ENCODE data around the gene CPNE6.

The CPNE6 gene

GRCh38 chr14:24036169-24036962 lies 35.0 kb upstream of the CPNE6 start (continued):
- TF ChIP-seq ZNF555 (tag by site-specific recombination; conservative IDR thresholded peaks at IDR 0.05) (no peak), ZIC2 (tag by site-specific recombination; IDR thresholded peaks at IDR 0.05) (no peak; the same call in 1 of the 2 replicates), ZFP69B (tag by site-specific recombination; IDR thresholded peaks at IDR 0.05) (peak; percentile 80), ZNF239 (tag by site-specific recombination; IDR thresholded peaks at IDR 0.05) (no peak), ZNF426 (tag by site-specific recombination; IDR thresholded peaks at IDR 0.05) (no peak), KLF10 (tag by site-specific recombination; IDR thresholded peaks at IDR 0.05) (no peak; the same call in 1 of the 2 replicates), REPIN1 (tag by site-specific recombination; IDR thresholded peaks at IDR 0.05; ENCODE audit: low read depth) (no peak), ZNF311 (tag by site-specific recombination; IDR thresholded peaks at IDR 0.05; ENCODE audit: borderline replicate concordance) (no peak), HOXD13 (CRISPR knock-in tag; IDR thresholded peaks at IDR 0.05; ENCODE audit: borderline replicate concordance) (no peak), ZNF645 (tag by site-specific recombination; IDR thresholded peaks at IDR 0.05) (no peak), ZNF155 (tag by site-specific recombination; IDR thresholded peaks at IDR 0.05) (no peak), ZNF837 (tag by site-specific recombination; IDR thresholded peaks at IDR 0.05) (no peak), ZNF677 (tag by site-specific recombination; IDR thresholded peaks at IDR 0.05) (no peak), ZBTB8A (tag by site-specific recombination; IDR thresholded peaks at IDR 0.05) (peak; percentile 76), ZNF366 (tag by site-specific recombination; conservative IDR thresholded peaks at IDR 0.05) (no peak), ZNF146 (tag by site-specific recombination; IDR thresholded peaks at IDR 0.05) (peak; percentile 38; the same call in 1 of the 2 replicates), KLF7 (tag by site-specific recombination; IDR thresholded peaks at IDR 0.05; ENCODE audit: borderline replicate concordance) (peak; percentile 33; the same call in 1 of the 2 replicates), ZNF792 (tag by site-specific recombination; IDR thresholded peaks at IDR 0.05) (no peak), ZNF670 (tag by site-specific recombination; IDR thresholded peaks at IDR 0.05; ENCODE audit: low read depth) (no peak), SETDB1 (IDR thresholded peaks at IDR 0.05; ENCODE audit: insufficient read length, low read length) (no peak), ZNF114 (tag by site-specific recombination; IDR thresholded peaks at IDR 0.05) (no peak), ZNF140 (tag by site-specific recombination; IDR thresholded peaks at IDR 0.05) (no peak), ELK4 (IDR thresholded peaks at IDR 0.05; ENCODE audit: borderline replicate concordance, low read depth, low read length) (no peak), SP3 (tag by site-specific recombination; IDR thresholded peaks at IDR 0.05) (peak; percentile 47), HIC1 (tag by site-specific recombination; IDR thresholded peaks at IDR 0.05) (no peak), PRDM1 (tag by site-specific recombination; IDR thresholded peaks at IDR 0.05) (no peak), ZNF785 (tag by site-specific recombination; IDR thresholded peaks at IDR 0.05) (peak; percentile 69; the same call in 1 of the 2 replicates), HOXC10 (CRISPR knock-in tag; IDR thresholded peaks at IDR 0.05) (no peak), ZNF132 (tag by site-specific recombination; IDR thresholded peaks at IDR 0.05; ENCODE audit: borderline replicate concordance) (no peak), ZBTB44 (tag by site-specific recombination; IDR thresholded peaks at IDR 0.05) (no peak), ZNF423 (tag by site-specific recombination; IDR thresholded peaks at IDR 0.05) (no peak), TSHZ1 (tag by site-specific recombination; IDR thresholded peaks at IDR 0.05; ENCODE audit: borderline replicate concordance) (no peak)

Data from HEK293 (cell line).